Measurements from ENCODE around the gene ARHGAP22.

Gene ARHGAP22

GRCh38 chr10:48493083-48493871 is 111.6 kb downstream of the ARHGAP22 start:
- TF ChIP-seq FOXP2 (optimal IDR thresholded peaks at IDR 0.05; ENCODE audit: borderline replicate concordance, extremely low read depth, extremely low read length, insufficient read depth) (no peak), POLR2AphosphoS5 (IDR thresholded peaks at IDR 0.05; ENCODE audit: low read depth, low read length) (no peak), TAF1 (IDR thresholded peaks at IDR 0.05; ENCODE audit: borderline replicate concordance, insufficient read depth, low read length) (no peak), SIN3A (IDR thresholded peaks at IDR 0.05; ENCODE audit: borderline replicate concordance, insufficient read depth, low read length) (no peak), REST (IDR thresholded peaks at IDR 0.05; ENCODE audit: insufficient read depth in 1 of 2, low read depth in 2 of 2, low read length in 2 of 2) (no peak)

- TF ChIP-seq FOXP2 (optimal IDR thresholded peaks at IDR 0.05; ENCODE audit: borderline replicate concordance, extremely low read depth, extremely low read length, insufficient read depth) (no peak), TAF1 (IDR thresholded peaks at IDR 0.05; ENCODE audit: borderline replicate concordance, insufficient read depth, low read length) (no peak), SIN3A (IDR thresholded peaks at IDR 0.05; ENCODE audit: borderline replicate concordance, insufficient read depth, low read length) (no peak), POLR2AphosphoS5 (IDR thresholded peaks at IDR 0.05; ENCODE audit: low read depth, low read length) (no peak), REST (IDR thresholded peaks at IDR 0.05; ENCODE audit: insufficient read depth in 1 of 2, low read depth in 2 of 2, low read length in 2 of 2) (no peak)
Observed at GRCh38 chr10:48492201-48492600, 112.7 kb downstream of the ARHGAP22 start.

GRCh38 chr10:48491392-48492139 is 113.3 kb downstream of the ARHGAP22 start:
- TF ChIP-seq SIN3A (IDR thresholded peaks at IDR 0.05; ENCODE audit: borderline replicate concordance, insufficient read depth, low read length): no peak
- TF ChIP-seq TAF1 (IDR thresholded peaks at IDR 0.05; ENCODE audit: borderline replicate concordance, insufficient read depth, low read length): no peak
- TF ChIP-seq POLR2AphosphoS5 (IDR thresholded peaks at IDR 0.05; ENCODE audit: low read depth, low read length): no peak
- no peak for TF ChIP-seq FOXP2 (optimal IDR thresholded peaks at IDR 0.05; ENCODE audit: borderline replicate concordance, extremely low read depth, extremely low read length, insufficient read depth)
- TF ChIP-seq REST (IDR thresholded peaks at IDR 0.05; ENCODE audit: insufficient read depth in 1 of 2, low read depth in 2 of 2, low read length in 2 of 2): no peak

GRCh38 chr10:48490946-48491345 is 113.9 kb downstream of the ARHGAP22 start:
- no peak for TF ChIP-seq REST (IDR thresholded peaks at IDR 0.05; ENCODE audit: insufficient read depth in 1 of 2, low read depth in 2 of 2, low read length in 2 of 2)

Measured in PFSK-1 (cell line).